PFSK-1 (cell line): ENCODE measurements around the gene GLI1.

Source experiments
- FOXP2 ChIP-seq: optimal IDR thresholded peaks from 2 replicates; pipeline ENCODE3; 2011; ENCODE audit warnings: borderline replicate concordance, control low read depth, inconsistent platforms; ENCODE audit not compliant: insufficient read depth; ENCODE audit errors: extremely low read length, extremely low read depth
- POLR2AphosphoS5 ChIP-seq: IDR thresholded peaks from 2 replicates; pipeline ENCODE4 v1.6.1; 2012; ENCODE audit warnings: low read depth, mild to moderate bottlenecking, control low read depth, low read length, moderate library complexity
- SIN3A ChIP-seq: IDR thresholded peaks from 2 replicates; pipeline ENCODE4 v1.6.1; 2012; ENCODE audit warnings: mild to moderate bottlenecking, low read length, moderate library complexity, borderline replicate concordance; ENCODE audit not compliant: insufficient read depth
- TAF1 ChIP-seq: IDR thresholded peaks from 2 replicates; pipeline ENCODE4 v1.6.1; 2012; ENCODE audit warnings: low read length, control low read depth, borderline replicate concordance; ENCODE audit not compliant: insufficient read depth
- TF ChIP-seq, protein P1 (sequence below), 2 experiments: IDR thresholded peaks; 2 replicates each; pipeline versions ENCODE4 v1.6.1 to v1.8.0; 2011 to 2012; ENCODE audit warnings: low read depth in 2 of 2, low read length in 2 of 2, control low read depth in 1 of 2, inconsistent platforms in 1 of 2, mild to moderate bottlenecking in 1 of 2, moderate library complexity in 1 of 2; ENCODE audit not compliant: insufficient read depth in 1 of 2

GLI1 gene

GRCh38 chr12:57513266-57513665 is 53.7 kb downstream of the GLI1 start:
- no peak for TF ChIP-seq SIN3A
- TF ChIP-seq FOXP2: no peak
- TF ChIP-seq TAF1: no peak
- TF ChIP-seq POLR2AphosphoS5: no peak; the same call in 1 of the 2 replicates
- TF ChIP-seq, protein P1, sequence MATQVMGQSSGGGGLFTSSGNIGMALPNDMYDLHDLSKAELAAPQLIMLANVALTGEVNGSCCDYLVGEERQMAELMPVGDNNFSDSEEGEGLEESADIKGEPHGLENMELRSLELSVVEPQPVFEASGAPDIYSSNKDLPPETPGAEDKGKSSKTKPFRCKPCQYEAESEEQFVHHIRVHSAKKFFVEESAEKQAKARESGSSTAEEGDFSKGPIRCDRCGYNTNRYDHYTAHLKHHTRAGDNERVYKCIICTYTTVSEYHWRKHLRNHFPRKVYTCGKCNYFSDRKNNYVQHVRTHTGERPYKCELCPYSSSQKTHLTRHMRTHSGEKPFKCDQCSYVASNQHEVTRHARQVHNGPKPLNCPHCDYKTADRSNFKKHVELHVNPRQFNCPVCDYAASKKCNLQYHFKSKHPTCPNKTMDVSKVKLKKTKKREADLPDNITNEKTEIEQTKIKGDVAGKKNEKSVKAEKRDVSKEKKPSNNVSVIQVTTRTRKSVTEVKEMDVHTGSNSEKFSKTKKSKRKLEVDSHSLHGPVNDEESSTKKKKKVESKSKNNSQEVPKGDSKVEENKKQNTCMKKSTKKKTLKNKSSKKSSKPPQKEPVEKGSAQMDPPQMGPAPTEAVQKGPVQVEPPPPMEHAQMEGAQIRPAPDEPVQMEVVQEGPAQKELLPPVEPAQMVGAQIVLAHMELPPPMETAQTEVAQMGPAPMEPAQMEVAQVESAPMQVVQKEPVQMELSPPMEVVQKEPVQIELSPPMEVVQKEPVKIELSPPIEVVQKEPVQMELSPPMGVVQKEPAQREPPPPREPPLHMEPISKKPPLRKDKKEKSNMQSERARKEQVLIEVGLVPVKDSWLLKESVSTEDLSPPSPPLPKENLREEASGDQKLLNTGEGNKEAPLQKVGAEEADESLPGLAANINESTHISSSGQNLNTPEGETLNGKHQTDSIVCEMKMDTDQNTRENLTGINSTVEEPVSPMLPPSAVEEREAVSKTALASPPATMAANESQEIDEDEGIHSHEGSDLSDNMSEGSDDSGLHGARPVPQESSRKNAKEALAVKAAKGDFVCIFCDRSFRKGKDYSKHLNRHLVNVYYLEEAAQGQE (IDR thresholded peaks at IDR 0.05; ENCODE audit: insufficient read depth in 1 of 2, low read depth in 2 of 2, low read length in 2 of 2): no peak

- no peak for TF ChIP-seq SIN3A
- TF ChIP-seq TAF1: no peak
- no peak for TF ChIP-seq FOXP2
- TF ChIP-seq POLR2AphosphoS5: no peak
- TF ChIP-seq, protein P1 (IDR thresholded peaks at IDR 0.05; ENCODE audit: insufficient read depth in 1 of 2, low read depth in 2 of 2, low read length in 2 of 2): no peak
These were observed 55.3 kb downstream of the GLI1 start for GRCh38 chr12:57514720-57515407.

- TF ChIP-seq SIN3A: no peak
- no peak; the same call in 1 of the 2 replicates for TF ChIP-seq POLR2AphosphoS5
- no peak for TF ChIP-seq TAF1
- TF ChIP-seq, protein P1 (IDR thresholded peaks at IDR 0.05; ENCODE audit: insufficient read depth in 1 of 2, low read depth in 2 of 2, low read length in 2 of 2): no peak
- TF ChIP-seq FOXP2: no peak
These were observed 55.9 kb downstream of the GLI1 start for GRCh38 chr12:57515408-57515933.

- no peak for TF ChIP-seq SIN3A
- peak; percentile 33; the same call in 1 of the 2 replicates for TF ChIP-seq POLR2AphosphoS5
These were observed 56.5 kb downstream of the GLI1 start for GRCh38 chr12:57515934-57516541.

DNA sequence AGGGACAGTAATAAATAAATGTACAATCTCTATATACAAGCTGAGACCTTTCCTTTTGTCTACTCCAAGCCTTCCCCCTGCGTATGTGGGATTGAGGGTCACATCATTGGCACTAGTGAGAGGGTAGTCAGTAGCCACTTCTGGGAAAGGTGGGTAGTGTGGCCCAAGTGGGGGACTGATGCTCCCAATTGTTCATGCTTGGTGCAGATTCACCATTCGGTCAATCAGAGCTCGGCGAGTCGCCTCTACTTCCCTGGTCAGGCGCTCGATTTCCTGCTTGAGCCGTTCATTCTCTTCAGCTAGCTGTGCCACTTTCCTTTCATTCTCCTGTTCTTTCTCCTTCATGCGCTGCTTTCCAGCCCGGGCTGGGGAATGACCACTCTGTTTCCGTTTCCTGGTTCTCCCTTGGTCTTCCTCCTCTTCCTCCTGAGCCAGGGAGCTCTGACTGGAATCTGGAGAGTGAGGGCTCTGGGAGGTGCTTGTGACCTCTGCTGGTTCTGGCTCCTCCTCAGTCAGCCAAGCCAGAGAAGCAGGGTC is 57.1 kb downstream of the GLI1 start:
- TF ChIP-seq, protein P1 (IDR thresholded peaks at IDR 0.05; ENCODE audit: insufficient read depth in 1 of 2, low read depth in 2 of 2, low read length in 2 of 2): no peak
- peak; percentile 42 for TF ChIP-seq POLR2AphosphoS5
- TF ChIP-seq FOXP2: no peak
- no peak; the same call in 1 of the 2 replicates for TF ChIP-seq TAF1
- no peak for TF ChIP-seq SIN3A
